H9 (cell line): Measurements from ENCODE around the gene PLAU. TPM values are rescaled to one million over a fixed set of nuclear protein-coding genes. Genes with fewer than 3 reads are reported as not detected.

Source experiments
- DNase-seq: peaks from one replicate; pipeline ENCODE4 v3.0.0-alpha.2; 2017
- H2AFZ ChIP-seq: one replicate; pipeline ENCODE4 v1.6.1; 2013; ENCODE audit warnings: mild to moderate bottlenecking, low read length, control low read depth, moderate library complexity
- H2AK5ac ChIP-seq: 2 replicates; pipeline ENCODE4 v1.6.1; 2013; ENCODE audit warnings: low read length, control low read depth, mixed read lengths; ENCODE audit not compliant: insufficient read length
- H2BK120ac ChIP-seq: one replicate; pipeline ENCODE4 v1.6.1; 2013; ENCODE audit warnings: low read depth, mild to moderate bottlenecking, low read length, control low read depth, inconsistent platforms; ENCODE audit not compliant: poor library complexity, severe bottlenecking
- H2BK12ac ChIP-seq: 2 replicates; pipeline ENCODE4 v1.6.1; 2013; ENCODE audit warnings: low read length, control low read depth, mixed read lengths, low read depth; ENCODE audit not compliant: insufficient read length
- H2BK15ac ChIP-seq: 2 replicates; pipeline ENCODE4 v1.6.1; 2013; ENCODE audit warnings: low read depth, low read length, control low read depth
- H2BK20ac ChIP-seq: one replicate; pipeline ENCODE4 v1.6.1; 2013; ENCODE audit warnings: low read depth, mild to moderate bottlenecking, low read length, control low read depth, inconsistent platforms; ENCODE audit not compliant: poor library complexity, severe bottlenecking
- H2BK5ac ChIP-seq: 2 replicates; pipeline ENCODE4 v1.6.1; 2013; ENCODE audit warnings: low read length, control low read depth, mixed read lengths; ENCODE audit not compliant: insufficient read length
- H3K14ac ChIP-seq: 2 replicates; pipeline ENCODE4 v1.6.1; 2013; ENCODE audit warnings: low read length, control low read depth; ENCODE audit not compliant: insufficient read depth
- H3K18ac ChIP-seq: 2 replicates; pipeline ENCODE4 v1.6.1; 2013; ENCODE audit warnings: low read depth, mild to moderate bottlenecking, mixed read lengths, low read length, control low read depth; ENCODE audit not compliant: insufficient read length
- H3K23ac ChIP-seq: 2 replicates; pipeline ENCODE4 v1.6.1; 2013; ENCODE audit warnings: low read length, control low read depth, mixed read lengths, low read depth; ENCODE audit not compliant: insufficient read length
- H3K23me2 ChIP-seq: 2 replicates; pipeline ENCODE4 v1.6.1; 2013; ENCODE audit warnings: low read depth, mild to moderate bottlenecking, mixed read lengths, low read length, control low read depth; ENCODE audit not compliant: insufficient read length, poor library complexity, severe bottlenecking
- H3K27ac ChIP-seq: 2 replicates; pipeline ENCODE4 v1.5.1; 2013; ENCODE audit warnings: low read length, control low read depth, mixed read lengths, low read depth; ENCODE audit not compliant: insufficient read length
- H3K27me3 ChIP-seq: 2 replicates; pipeline ENCODE4 v1.6.1; 2013; ENCODE audit warnings: low read length, control low read depth, inconsistent platforms; ENCODE audit not compliant: insufficient read depth
- H3K4ac ChIP-seq: 2 replicates; pipeline ENCODE4 v1.6.1; 2013; ENCODE audit warnings: low read depth, mild to moderate bottlenecking, control low read depth, inconsistent platforms, low read length, moderate library complexity
- H3K4me1 ChIP-seq: 2 replicates; pipeline ENCODE4 v1.6.1; 2013; ENCODE audit warnings: low read length, control low read depth, inconsistent platforms; ENCODE audit not compliant: insufficient read depth
- H3K4me2 ChIP-seq: 2 replicates; pipeline ENCODE4 v1.6.1; 2013; ENCODE audit warnings: low read length, control low read depth, mixed read lengths; ENCODE audit not compliant: insufficient read length, insufficient read depth
- H3K56ac ChIP-seq: 2 replicates; pipeline ENCODE4 v1.6.1; 2013; ENCODE audit warnings: low read depth, mild to moderate bottlenecking, mixed read lengths, low read length, control low read depth; ENCODE audit not compliant: insufficient read length
- H3K79me1 ChIP-seq: 2 replicates; pipeline ENCODE4 v1.6.1; 2013; ENCODE audit warnings: low read depth, mild to moderate bottlenecking, moderate library complexity, low read length, control low read depth, inconsistent platforms; ENCODE audit not compliant: insufficient read depth, poor library complexity, severe bottlenecking
- H3K79me2 ChIP-seq: 2 replicates; pipeline ENCODE4 v1.6.1; 2013; ENCODE audit warnings: low read length, control low read depth, inconsistent platforms; ENCODE audit not compliant: insufficient read depth
- H3K9ac ChIP-seq: 2 replicates; pipeline ENCODE4 v1.6.1; 2013; ENCODE audit warnings: low read length, control low read depth, mixed read lengths; ENCODE audit not compliant: insufficient read length; ENCODE audit errors: extremely low read depth
- H3K9me3 ChIP-seq: one replicate; pipeline ENCODE4 v1.6.1; 2013; ENCODE audit warnings: low read depth, low read length, inconsistent platforms; ENCODE audit not compliant: control insufficient read depth
- H3T11ph ChIP-seq: one replicate; pipeline ENCODE4 v1.6.1; 2013; ENCODE audit warnings: mild to moderate bottlenecking, low read length, control low read depth, inconsistent platforms
- H4K20me1 ChIP-seq: one replicate; pipeline ENCODE4 v1.6.1; 2013; ENCODE audit not compliant: control insufficient read depth, insufficient read length, insufficient read depth
- H4K5ac ChIP-seq: 2 replicates; pipeline ENCODE4 v1.6.1; 2013; ENCODE audit warnings: low read depth, mild to moderate bottlenecking, mixed read lengths, low read length, control low read depth; ENCODE audit not compliant: insufficient read length
- H4K8ac ChIP-seq: replicated peaks from 2 replicates; pipeline ENCODE4 v1.6.1; 2013; ENCODE audit warnings: low read length, control low read depth, mixed read lengths, low read depth; ENCODE audit not compliant: insufficient read length
- H4K91ac ChIP-seq: 2 replicates; pipeline ENCODE4 v1.6.1; 2013; ENCODE audit warnings: low read depth, mild to moderate bottlenecking, moderate library complexity, mixed read lengths, low read length, control low read depth; ENCODE audit not compliant: insufficient read length
- H3K27ac Mint-ChIP-seq, 3 experiments: 2 replicates in 2 of 3; 3 replicates in 1 of 3; pipeline ENCODE4 v1.8.0; 2020 to 2021; ENCODE audit warnings: mixed read lengths in 3 of 3, mild to moderate bottlenecking in 1 of 3, moderate library complexity in 1 of 3
- H3K27me3 Mint-ChIP-seq: 2 replicates; pipeline ENCODE4 v1.8.0; 2021; ENCODE audit warnings: low read depth, mild to moderate bottlenecking, moderate library complexity, mixed read lengths
- H3K36me3 Mint-ChIP-seq, 3 experiments: 2 replicates in 2 of 3; 3 replicates in 1 of 3; pipeline ENCODE4 v1.8.0; 2020 to 2021; ENCODE audit warnings: low read depth in 3 of 3, mixed read lengths in 3 of 3; ENCODE audit not compliant: insufficient read depth in 1 of 3
- H3K4me1 Mint-ChIP-seq, 2 experiments: 2 replicates each; pipeline ENCODE4 v1.8.0; 2020; ENCODE audit warnings: mixed read lengths in 2 of 2
- H3K4me3 Mint-ChIP-seq, 2 experiments: 2 replicates in 1 of 2; 3 replicates in 1 of 2; pipeline ENCODE4 v1.8.0; 2020 to 2021; ENCODE audit warnings: mild to moderate bottlenecking in 2 of 2, mixed read lengths in 2 of 2, moderate library complexity in 1 of 2
- H3K9me3 Mint-ChIP-seq, 2 experiments: 2 replicates in 1 of 2; 3 replicates in 1 of 2; pipeline ENCODE4 v1.8.0; 2020; ENCODE audit warnings: mild to moderate bottlenecking in 2 of 2, mixed read lengths in 2 of 2, moderate library complexity in 1 of 2
- CTCF ChIP-seq: fragments of 200-600 bp; sonication (generic); conservative IDR thresholded peaks from 3 replicates; pipeline ENCODE4 v1.8.0; 2021; ENCODE audit warnings: antibody characterized with exemption, mild to moderate bottlenecking
- WGBS: extraction: QIAGEN DNeasy Blood & Tissue Kit; methylation state at CpG from one replicate; pipeline ENCODE4 v1.1.7; 2013; ENCODE audit warnings: missing lambda C conversion rate, low lambda C conversion rate, mixed read lengths; ENCODE audit not compliant: insufficient read length; ENCODE audit errors: extremely low coverage; 5-methylcytosine and 5-hydroxymethylcytosine counted together
- total RNA-seq: library from RNA; stranded (reverse); gene quantifications from 2 replicates; pipeline ENCODE4 v1.2.1, GENCODE V29; 2021

PLAU gene
- total RNA-seq, 1 experiment from 2014 or later = 15.0 TPM

- peaks cover 2 to 3% of the 10 kb centered on the region in 2 experiments; a peak in 2 of 4 replicates for H3K4me1 Mint-ChIP-seq
- H3K4me2 ChIP-seq = no peak overlapping the region
- no peak overlapping the region for H2BK120ac ChIP-seq
- no peaks in the 10 kb centered on the region for H4K20me1 ChIP-seq
- no peak overlapping the region for H2BK12ac ChIP-seq
- H3K27me3 ChIP-seq = no peaks in the 10 kb centered on the region
- no CpG with 5 or more reads among the region's 5 CpGs for WGBS
- H3K9ac ChIP-seq = no peak overlapping the region
- H4K5ac ChIP-seq = no peak overlapping the region
- no peak overlapping the region for H3K27ac ChIP-seq
- H3K9me3 Mint-ChIP-seq = peaks cover 0 to 3% of the 10 kb centered on the region in 2 experiments; a peak in 2 of 5 replicates
- H2AK5ac ChIP-seq = no peak overlapping the region
- no peak overlapping the region for H2BK5ac ChIP-seq
- 0 out of 2 replicates have a peak, but pooled peaks cover 3% of the 10 kb centered on the region for H3K4me1 ChIP-seq
- no peak overlapping the region for H3K4ac ChIP-seq
- no peak overlapping the region for H2BK20ac ChIP-seq
- H3K23me2 ChIP-seq = no peaks in the 10 kb centered on the region
- H3K56ac ChIP-seq = no peak overlapping the region
- H2AFZ ChIP-seq = no peak overlapping the region
- H3K23ac ChIP-seq = no peak overlapping the region
- no peaks in the 10 kb centered on the region for H3K36me3 Mint-ChIP-seq
- no peak overlapping the region for H3K14ac ChIP-seq
- H3K9me3 ChIP-seq = no peaks in the 10 kb centered on the region
- H3K4me3 Mint-ChIP-seq = no peak overlapping the region
- no peak overlapping the region for H2BK15ac ChIP-seq
- H3K79me1 ChIP-seq = no peaks in the 10 kb centered on the region
- no peak for DNase-seq
- H3K27me3 Mint-ChIP-seq = peaks cover 4% of the 10 kb centered on the region; the same call in 1 of the 2 replicates
- H4K91ac ChIP-seq = no peak overlapping the region
- no peaks in the 10 kb centered on the region for H3K79me2 ChIP-seq
- H3K18ac ChIP-seq = no peak overlapping the region
- no peak overlapping the region for H4K8ac ChIP-seq
- TF ChIP-seq CTCF = no peak
- H3K27ac Mint-ChIP-seq = no peak overlapping the region
- H3T11ph ChIP-seq = no peak overlapping the region
These were observed 10.9 kb upstream of the PLAU start for GRCh38 chr10:73900064-73900463.
